K562 (cell line): ENCODE measurements around the gene CD109. TPM values are rescaled to one million over a fixed set of nuclear protein-coding genes. Genes with fewer than 3 reads are reported as not detected.

ENCODE experiments used
- ATAC-seq: fragments of 200-7000 bp; cut with Tn5 transposase; 3 replicates; pipeline ENCODE4 v1.9.1; 2020; ENCODE audit warnings: moderate library complexity
- BruUV-seq: library from RNA; stranded (reverse); fragments of 400-500 nt; replicated peaks from 2 replicates; lab custom pipeline; 2021; lab: Mats Ljungman, UMichigan
- CTCF ChIA-PET: fragments of 300-600 bp; formaldehyde crosslinking; extraction: SDS; loops from one replicate; lab custom pipeline; 2021; ENCODE audit warnings: low intra/inter-chr PET ratio; lab: Yijun Ruan, JAX
- POLR2A ChIA-PET: fragments of 300-600, 350-650 bp; sonication (Branson Sonifier 250); formaldehyde crosslinking; extraction: SDS; loops from one replicate; lab custom pipeline; 2021; ENCODE audit warnings: antibody characterized with exemption, inconsistent platforms; lab: Yijun Ruan, JAX
- DNase-seq, 4 experiments: peaks; one replicate each; pipeline versions ENCODE4 v3.0.0 to v3.0.0-alpha.2; 2011 to 2018; ENCODE audit warnings: low spot score in 3 of 4, mixed read lengths in 3 of 4; ENCODE audit errors: extremely low read depth in 1 of 4
- FAIRE-seq: peaks from 2 replicates; lab custom pipeline; 2011; peaks lifted over from hg19 to GRCh38; lab: Jason Lieb, UNC
- H2AFZ ChIP-seq: 2 replicates; pipeline ENCODE4 v1.6.0; 2011; ENCODE audit warnings: low read depth, low read length, control low read depth, inconsistent platforms
- H3K27ac ChIP-seq: fragments of 200-600 bp; 3 replicates; pipeline ENCODE4 v1.8.0; 2011; ENCODE audit warnings: low read depth, mild to moderate bottlenecking, control low read depth, inconsistent platforms, low read length, moderate library complexity, mixed read lengths; ENCODE audit errors: extremely low read depth
- H3K27me3 ChIP-seq, 2 experiments: fragments of 300-600 bp in 1 of 2; 2 replicates in 1 of 2; 3 replicates in 1 of 2; pipeline versions ENCODE4 v1.6.0 to v1.8.0; 2011; ENCODE audit warnings: inconsistent platforms in 2 of 2, low read length in 2 of 2, mild to moderate bottlenecking in 1 of 2, mixed read lengths in 1 of 2, moderate library complexity in 1 of 2; ENCODE audit not compliant: control insufficient read depth in 2 of 2, insufficient read depth in 2 of 2
- H3K36me3 ChIP-seq: fragments of 300-600 bp; 3 replicates; pipeline ENCODE4 v1.8.0; 2011; ENCODE audit warnings: mild to moderate bottlenecking, low read length, inconsistent platforms; ENCODE audit not compliant: control insufficient read depth, insufficient read depth
- H3K4me1 ChIP-seq, 2 experiments: fragments of 200-600 bp in 1 of 2; replicated peaks in 1 of 2; 2 replicates in 1 of 2; 3 replicates in 1 of 2; pipeline versions ENCODE4 v1.5.1 to v1.8.0; 2011; ENCODE audit warnings: inconsistent platforms in 2 of 2, low read length in 2 of 2, mild to moderate bottlenecking in 1 of 2, mixed read lengths in 1 of 2, moderate library complexity in 1 of 2; ENCODE audit not compliant: control insufficient read depth in 2 of 2, insufficient read depth in 2 of 2
- H3K4me2 ChIP-seq: 2 replicates; pipeline ENCODE4 v1.6.1; 2011; ENCODE audit warnings: low read length, control low read depth, inconsistent platforms, mixed read lengths; ENCODE audit not compliant: insufficient read depth
- H3K4me3 ChIP-seq: fragments of 200-600 bp; sonication (generic), shearing (Covaris generic); 2 replicates; pipeline ENCODE4 v1.5.1; 2016; ENCODE audit warnings: control low read depth, inconsistent platforms
- H3K79me2 ChIP-seq: fragments of 200-600 bp; 3 replicates; pipeline ENCODE4 v1.8.0; 2011; ENCODE audit warnings: low read length, inconsistent platforms; ENCODE audit not compliant: control insufficient read depth, insufficient read depth
- H3K9ac ChIP-seq, 2 experiments: 2 replicates each; pipeline versions ENCODE4 v1.6.0 to v1.6.1; 2011; ENCODE audit warnings: low read depth in 2 of 2, low read length in 2 of 2, control low read depth in 1 of 2, inconsistent platforms in 1 of 2, mild to moderate bottlenecking in 1 of 2, mixed read lengths in 1 of 2; ENCODE audit not compliant: insufficient read depth in 1 of 2
- H3K9me1 ChIP-seq: one replicate; pipeline ENCODE4 v1.6.0; 2011; ENCODE audit warnings: inconsistent platforms, mild to moderate bottlenecking, low read length, moderate library complexity; ENCODE audit not compliant: control insufficient read depth, insufficient read depth
- H3K9me3 ChIP-seq: replicated peaks from 2 replicates; pipeline ENCODE4 v1.5.1; 2011; ENCODE audit warnings: low read depth, low read length, inconsistent platforms; ENCODE audit not compliant: control insufficient read depth, insufficient read depth
- H4K20me1 ChIP-seq: replicated peaks from 2 replicates; pipeline ENCODE4 v1.6.1; 2011; ENCODE audit warnings: low read length, inconsistent platforms, mixed read lengths; ENCODE audit not compliant: control insufficient read depth, insufficient read depth
- ARID3A ChIP-seq: IDR thresholded peaks from 2 replicates; pipeline ENCODE4 v1.6.1; 2012; ENCODE audit warnings: low read depth, low read length, improper control_type of control experiment, borderline replicate concordance
- ATF1 ChIP-seq, 2 experiments: fragments of 450-650 bp in 1 of 2; IDR thresholded peaks; 2 replicates each; pipeline ENCODE4 v1.6.1; 2016; ENCODE audit warnings: missing compliant biosample characterization in 1 of 2, missing genetic modification characterization in 1 of 2
- CEBPG ChIP-seq, 3 experiments: fragments of 200-800 bp in 1 of 3; sonication (Bioruptor generic) in 1 of 3; sonication (generic) in 1 of 3; formaldehyde crosslinking in 1 of 3; IDR thresholded peaks in 2 of 3; conservative IDR thresholded peaks in 1 of 3; 2 replicates each; pipeline versions ENCODE4 v1.6.1 to v1.8.0; 2016 to 2022; ENCODE audit warnings: missing compliant biosample characterization in 2 of 3, missing genetic modification characterization in 2 of 3, mild to moderate bottlenecking in 1 of 3, missing genetic modification reagents in 1 of 3
- DEAF1 ChIP-seq: fragments of 450-650 bp; formaldehyde crosslinking; IDR thresholded peaks from 2 replicates; pipeline ENCODE4 v1.4.0; 2020; ENCODE audit warnings: mild to moderate bottlenecking, moderate library complexity
- JUND ChIP-seq, 2 experiments: IDR thresholded peaks; 2 replicates in 1 of 2; 3 replicates in 1 of 2; pipeline ENCODE4 v1.6.1; 2011; ENCODE audit warnings: borderline replicate concordance in 2 of 2, low read depth in 2 of 2, low read length in 2 of 2, improper control_type of control experiment in 1 of 2, missing biosample characterization in 1 of 2, missing genetic modification characterization in 1 of 2, missing genetic modification reagents in 1 of 2
- MED1 ChIP-seq: sonication (generic); formaldehyde crosslinking; IDR thresholded peaks from 2 replicates; pipeline ENCODE4 v1.8.1; 2023; ENCODE audit warnings: missing genetic modification reagents, borderline replicate concordance
- NKRF ChIP-seq: fragments of 450-650 bp; IDR thresholded peaks from 2 replicates; pipeline ENCODE4 v1.6.1; 2016; ENCODE audit warnings: borderline replicate concordance
- POLR2A ChIP-seq: fragments of 450-650 bp; conservative IDR thresholded peaks from 2 replicates; pipeline ENCODE4 v1.6.1; 2016
- ZBTB1 ChIP-seq: sonication (generic); formaldehyde crosslinking; IDR thresholded peaks from 2 replicates; pipeline ENCODE4 v1.8.1; 2023; ENCODE audit warnings: missing genetic modification reagents, low read depth, mild to moderate bottlenecking, borderline replicate concordance
- WGBS: fragments of 100-300 bp; shearing (Covaris generic); methylation state at CpG from one replicate; pipeline ENCODE4 v1.1.6; 2016; ENCODE audit warnings: low coverage, mixed read lengths; ENCODE audit not compliant: insufficient coverage; ENCODE audit errors: missing lambda C conversion rate; 5-methylcytosine and 5-hydroxymethylcytosine counted together
- in situ Hi-C: fragments of 300-500 bp; cut with MboI; formaldehyde crosslinking; loops from 4 replicates; pipeline ENCODE4 v1.15.0; 2018; ENCODE audit warnings: inconsistent platforms, mixed read lengths
- intact Hi-C: fragments of 100-400 bp; cut with micrococcal nuclease; formaldehyde crosslinking; loops from 2 replicates; pipeline ENCODE4 v1.14.2; 2022
- polyA plus RNA-seq, 8 experiments: library from polyadenylated mRNA; depleted of rRNA in 4 of 8; stranded (reverse) in 5 of 8; unstranded in 3 of 8; fragments of >200 nt; fragmentation: Nextera tagmentation in 2 of 8; fragmentation: Illumina TruSeq in 1 of 8; extraction: Ambion mirVana in 2 of 8; extraction: Trizol in 1 of 8; gene quantifications; 2 replicates each; pipeline versions ENCODE4 v1.2.1 to v1.2.3, GENCODE V29; 2011 to 2014; ENCODE audit warnings: inconsistent platforms in 1 of 8, missing spikeins in 1 of 8
- total RNA-seq, 7 experiments: library from RNA; depleted of rRNA in 6 of 7; stranded (reverse); fragments of >200 nt in 6 of 7; fragmentation: Illumina TruSeq in 2 of 7; extraction: Trizol in 2 of 7; gene quantifications; 2 replicates each; pipeline versions ENCODE4 v1.2.1 to v1.2.3, GENCODE V29; 2011 to 2021; ENCODE audit warnings: low replicate concordance in 1 of 7

Gene CD109
- total and polyA plus RNA-seq, 9 of the 15 experiments (the other 6 are each of a cell fraction or from before 2014, with no cell fraction given) = under 0.01 to 0.22 (median 0.11) TPM

GRCh38 chr6:73733791-73734190, 37.8 kb downstream of the CD109 start:
- no peak for FAIRE-seq
- in situ Hi-C loops = loop anchor here (5.0 to 25.0 kb wide), 2 partner anchors 56 to 1804 kb away; no protein-coding TSS in a partner anchor
- 0 out of 2 replicates have a peak overlapping the region, but pooled peaks have one; percentile 6 for H2AFZ ChIP-seq
- no peaks in the 10 kb centered on the region for H3K27me3 ChIP-seq
- no peak overlapping the region for H3K27ac ChIP-seq
- POLR2A ChIA-PET = no interaction called here
- intact Hi-C loops = loop anchor here (1.0 kb wide), 1 partner anchor 58 kb away; no protein-coding TSS in a partner anchor
- H3K4me3 ChIP-seq = no peak overlapping the region
- CTCF ChIA-PET = interaction anchor here (0.5 to 1.8 kb wide), 4 partner anchors 58 to 1476 kb away, joined by 3 to 8 read pairs (median 3); no protein-coding TSS in a partner anchor
- H3K9ac ChIP-seq = no peak overlapping the region
- no peaks in the 10 kb centered on the region for H3K9me3 ChIP-seq
- H3K79me2 ChIP-seq = no peaks in the 10 kb centered on the region
- ATAC-seq = peak; percentile 20; the same call in 2 of the 3 replicates
- no peak for DNase-seq
- no peaks in the 10 kb centered on the region for H4K20me1 ChIP-seq
- H3K4me2 ChIP-seq = no peak overlapping the region
- 2% methylated on average over 6 of the region's 6 CpGs for WGBS
- BruUV-seq = no TSS peak
- H3K9me1 ChIP-seq = no peaks in the 10 kb centered on the region
- H3K4me1 ChIP-seq = no peaks in the 10 kb centered on the region
- H3K36me3 ChIP-seq = no peaks in the 10 kb centered on the region
- no peak for TF ChIP-seq CEBPG (CRISPR knock-in tag; IDR thresholded peaks at IDR 0.05)
- no peak for TF ChIP-seq CEBPG (tag; conservative IDR thresholded peaks at IDR 0.05 in 1 of 2, IDR thresholded peaks at IDR 0.05 in 1 of 2)
- TF ChIP-seq DEAF1 = no peak
- no peak for TF ChIP-seq ARID3A
- TF ChIP-seq ZBTB1 (CRISPR knock-in tag) = no peak
- no peak for TF ChIP-seq NKRF
- TF ChIP-seq ATF1 (CRISPR knock-in tag; IDR thresholded peaks at IDR 0.05) = no peak
- no peak for TF ChIP-seq ATF1 (tag; IDR thresholded peaks at IDR 0.05)
- no peak for TF ChIP-seq POLR2A
- TF ChIP-seq JUND (IDR thresholded peaks at IDR 0.05; ENCODE audit: borderline replicate concordance, low read depth, low read length) = no peak
- TF ChIP-seq JUND (tag; IDR thresholded peaks at IDR 0.05; ENCODE audit: borderline replicate concordance, low read depth, low read length) = no peak
- TF ChIP-seq MED1 (CRISPR knock-in tag) = no peak
